Measurements from ENCODE around the gene NARS2. TPM values are rescaled to one million over a fixed set of nuclear protein-coding genes. Genes with fewer than 3 reads are reported as not detected.
A peak's percentile ranks its signal among the peaks of the same experiment; 100 is the strongest.

Gene NARS2
- total and polyA plus RNA-seq, 2 donors (not counting 1 experiment from before 2014, with no cell fraction given), result 13.2 to 15.7 TPM

GRCh38 chr11:78459738-78460137 is 114.9 kb downstream of the NARS2 start:
- no peak overlapping the region for H3K4me2 ChIP-seq (ENCODE audit: extremely low read depth, insufficient read depth, low read length)
- no peak overlapping the region for H3K9ac ChIP-seq (ENCODE audit: insufficient read depth, low read length)
- no peak overlapping the region for H3K4me3 ChIP-seq (replicated peaks in 1 of 4; ENCODE audit: control extremely low read depth in 1 of 4, insufficient read depth in 1 of 4, low read depth in 3 of 4, low read length in 4 of 4)
- no peaks in the 10 kb centered on the region for H3K27me3 ChIP-seq (ENCODE audit: control insufficient read depth, insufficient read depth, low read length)
- no peaks in the 10 kb centered on the region for H3K9me3 ChIP-seq (ENCODE audit: control insufficient read depth, insufficient read depth, low read depth, low read length)
- H3K79me2 ChIP-seq (ENCODE audit: control insufficient read depth, insufficient read depth, low read length), result no peaks in the 10 kb centered on the region
- TF ChIP-seq CTCF (conservative IDR thresholded peaks at IDR 0.05 in 1 of 2, IDR thresholded peaks at IDR 0.05 in 1 of 2; ENCODE audit: low read depth in 1 of 2, low read length in 2 of 2) (no peak), EZH2 (IDR thresholded peaks at IDR 0.05; ENCODE audit: low read length, missing control alignments) (no peak)
- no peak overlapping the region for H3K27ac ChIP-seq (ENCODE audit: insufficient read depth, low read length)
- peaks cover 2% of the 10 kb centered on the region for H3K4me1 ChIP-seq (ENCODE audit: control insufficient read depth, extremely low read depth, insufficient read depth, low read length)
- no peaks in the 10 kb centered on the region for H4K20me1 ChIP-seq (ENCODE audit: control insufficient read depth, extremely low read depth, insufficient read depth, low read length)
- no peaks in the 10 kb centered on the region for H3K36me3 ChIP-seq (ENCODE audit: control insufficient read depth, insufficient read depth, low read length)
- no peak for DNase-seq (ENCODE audit: low read depth in 2 of 2)
- H2AFZ ChIP-seq (ENCODE audit: low read length), result no peak overlapping the region

DNA sequence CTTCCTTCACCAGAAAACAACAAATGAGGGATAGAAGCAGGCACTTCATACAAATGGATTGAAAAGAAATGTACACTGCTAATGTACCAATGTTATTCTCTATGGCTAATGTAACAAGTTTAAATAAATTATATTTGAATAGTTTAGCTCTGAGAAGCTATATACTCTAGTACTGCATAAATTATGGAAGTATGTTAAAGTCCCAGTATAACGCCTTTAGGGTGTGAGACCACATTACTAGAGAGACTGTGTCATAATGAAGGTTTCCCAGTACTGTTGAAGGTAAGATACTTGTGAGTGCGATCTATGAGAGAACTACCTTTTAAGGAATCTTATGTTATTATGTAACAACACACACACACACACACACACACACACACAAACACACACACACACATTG is 117.2 kb downstream of the NARS2 start:
- H3K27ac ChIP-seq (ENCODE audit: insufficient read depth, low read length), result no peak overlapping the region
- no peak overlapping the region for H2AFZ ChIP-seq (ENCODE audit: low read length)
- H3K9ac ChIP-seq (ENCODE audit: insufficient read depth, low read length), result no peak overlapping the region
- H3K4me3 ChIP-seq (replicated peaks in 1 of 4; ENCODE audit: control extremely low read depth in 1 of 4, insufficient read depth in 1 of 4, low read depth in 3 of 4, low read length in 4 of 4), result no peak overlapping the region
- TF ChIP-seq EZH2 (IDR thresholded peaks at IDR 0.05; ENCODE audit: low read length, missing control alignments) (no peak), CTCF (conservative IDR thresholded peaks at IDR 0.05 in 1 of 2, IDR thresholded peaks at IDR 0.05 in 1 of 2; ENCODE audit: low read depth in 1 of 2, low read length in 2 of 2) (no peak)
- peaks cover 2% of the 10 kb centered on the region for H3K4me1 ChIP-seq (ENCODE audit: control insufficient read depth, extremely low read depth, insufficient read depth, low read length)
- no peaks in the 10 kb centered on the region for H3K9me3 ChIP-seq (ENCODE audit: control insufficient read depth, insufficient read depth, low read depth, low read length)
- H4K20me1 ChIP-seq (ENCODE audit: control insufficient read depth, extremely low read depth, insufficient read depth, low read length), result no peaks in the 10 kb centered on the region
- no peaks in the 10 kb centered on the region for H3K79me2 ChIP-seq (ENCODE audit: control insufficient read depth, insufficient read depth, low read length)
- H3K4me2 ChIP-seq (ENCODE audit: extremely low read depth, insufficient read depth, low read length), result no peak overlapping the region
- no peaks in the 10 kb centered on the region for H3K36me3 ChIP-seq (ENCODE audit: control insufficient read depth, insufficient read depth, low read length)
- no peak for DNase-seq (ENCODE audit: low read depth in 2 of 2)
- H3K27me3 ChIP-seq (ENCODE audit: control insufficient read depth, insufficient read depth, low read length), result no peaks in the 10 kb centered on the region

DNA sequence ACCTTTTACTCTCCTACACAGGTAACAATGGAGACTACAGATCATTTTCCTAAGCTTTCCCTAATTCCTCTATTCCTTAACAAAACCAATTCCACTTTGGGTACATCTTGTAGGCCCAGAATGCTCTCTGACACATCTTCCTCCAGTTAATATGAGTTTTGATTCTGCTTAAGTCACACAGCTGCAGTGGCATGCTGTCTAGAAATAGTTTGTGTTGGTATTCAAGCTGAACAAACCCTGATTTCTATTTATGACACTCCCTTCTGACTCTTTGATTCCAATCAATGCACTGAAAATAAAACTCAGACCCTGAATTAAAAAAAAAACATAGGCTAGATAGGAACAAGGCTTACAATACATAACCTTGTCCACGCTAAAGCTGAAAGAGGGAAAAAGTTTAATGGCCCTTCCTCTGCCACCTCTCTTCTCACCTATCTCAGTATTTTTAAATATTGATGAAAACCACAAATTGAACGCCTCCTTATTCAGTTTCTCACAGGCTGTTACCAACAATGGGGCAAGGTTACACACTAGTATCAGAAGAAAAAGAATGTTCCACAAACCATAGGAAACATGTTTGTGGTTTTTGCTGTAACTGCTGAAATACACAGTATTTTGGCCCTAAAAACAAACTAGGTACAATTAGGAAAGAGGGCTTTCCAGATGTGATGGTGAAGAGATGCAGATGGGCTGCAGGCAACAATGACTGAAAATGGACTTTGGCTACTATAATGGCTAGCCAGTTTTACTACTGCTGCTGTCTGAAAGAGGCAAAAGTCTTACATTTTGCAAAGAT is 121.3 kb downstream of the NARS2 start:
- Histone ChIP-seq H3K4me1 (ENCODE audit: control insufficient read depth, extremely low read depth, insufficient read depth, low read length) (no peaks in the 10 kb centered on the region), H3K9ac (ENCODE audit: insufficient read depth, low read length) (no peak overlapping the region), H3K4me3 (replicated peaks in 1 of 4; ENCODE audit: control extremely low read depth in 1 of 4, insufficient read depth in 1 of 4, low read depth in 3 of 4, low read length in 4 of 4) (no peak overlapping the region), H3K9me3 (ENCODE audit: control insufficient read depth, insufficient read depth, low read depth, low read length) (no peaks in the 10 kb centered on the region), H3K27me3 (ENCODE audit: control insufficient read depth, insufficient read depth, low read length) (no peaks in the 10 kb centered on the region), H3K79me2 (ENCODE audit: control insufficient read depth, insufficient read depth, low read length) (no peaks in the 10 kb centered on the region), H3K27ac (ENCODE audit: insufficient read depth, low read length) (no peak overlapping the region), H3K4me2 (ENCODE audit: extremely low read depth, insufficient read depth, low read length) (no peak overlapping the region), H2AFZ (ENCODE audit: low read length) (no peak overlapping the region), H3K36me3 (ENCODE audit: control insufficient read depth, insufficient read depth, low read length) (no peaks in the 10 kb centered on the region), H4K20me1 (ENCODE audit: control insufficient read depth, extremely low read depth, insufficient read depth, low read length) (no peaks in the 10 kb centered on the region)
- TF ChIP-seq EZH2 (IDR thresholded peaks at IDR 0.05; ENCODE audit: low read length, missing control alignments), result no peak
- no peak for TF ChIP-seq CTCF (conservative IDR thresholded peaks at IDR 0.05 in 1 of 2, IDR thresholded peaks at IDR 0.05 in 1 of 2; ENCODE audit: low read depth in 1 of 2, low read length in 2 of 2)
- peak; percentile 52 to 66 for DNase-seq (ENCODE audit: low read depth in 2 of 2)

All from fibroblast of lung (primary cell).